K562 (cell line): ENCODE results near the gene CUL3. TPM values are rescaled to one million over a fixed set of nuclear protein-coding genes. Genes with fewer than 3 reads are reported as not detected.

Experiments
- ATAC-seq: fragments of 200-7000 bp; cut with Tn5 transposase; 3 replicates; pipeline ENCODE4 v1.9.1; 2020; ENCODE audit warnings: moderate library complexity
- BruUV-seq: library from RNA; stranded (reverse); fragments of 400-500 nt; replicated peaks from 2 replicates; lab custom pipeline; 2021; lab: Mats Ljungman, UMichigan
- CTCF ChIA-PET: fragments of 300-600 bp; formaldehyde crosslinking; extraction: SDS; loops from one replicate; lab custom pipeline; 2021; ENCODE audit warnings: low intra/inter-chr PET ratio; lab: Yijun Ruan, JAX
- POLR2A ChIA-PET: fragments of 300-600, 350-650 bp; sonication (Branson Sonifier 250); formaldehyde crosslinking; extraction: SDS; loops from one replicate; lab custom pipeline; 2021; ENCODE audit warnings: antibody characterized with exemption, inconsistent platforms; lab: Yijun Ruan, JAX
- DNase-seq, 4 experiments: peaks; one replicate each; pipeline versions ENCODE4 v3.0.0 to v3.0.0-alpha.2; 2011 to 2018; ENCODE audit warnings: low spot score in 3 of 4, mixed read lengths in 3 of 4; ENCODE audit errors: extremely low read depth in 1 of 4
- FAIRE-seq: peaks from 2 replicates; lab custom pipeline; 2011; peaks lifted over from hg19 to GRCh38; lab: Jason Lieb, UNC
- H2AFZ ChIP-seq: 2 replicates; pipeline ENCODE4 v1.6.0; 2011; ENCODE audit warnings: low read depth, low read length, control low read depth, inconsistent platforms
- H3K27ac ChIP-seq: fragments of 200-600 bp; 3 replicates; pipeline ENCODE4 v1.8.0; 2011; ENCODE audit warnings: low read depth, mild to moderate bottlenecking, control low read depth, inconsistent platforms, low read length, moderate library complexity, mixed read lengths; ENCODE audit errors: extremely low read depth
- H3K27me3 ChIP-seq, 2 experiments: fragments of 300-600 bp in 1 of 2; 2 replicates in 1 of 2; 3 replicates in 1 of 2; pipeline versions ENCODE4 v1.6.0 to v1.8.0; 2011; ENCODE audit warnings: inconsistent platforms in 2 of 2, low read length in 2 of 2, mild to moderate bottlenecking in 1 of 2, mixed read lengths in 1 of 2, moderate library complexity in 1 of 2; ENCODE audit not compliant: control insufficient read depth in 2 of 2, insufficient read depth in 2 of 2
- H3K36me3 ChIP-seq: fragments of 300-600 bp; 3 replicates; pipeline ENCODE4 v1.8.0; 2011; ENCODE audit warnings: mild to moderate bottlenecking, low read length, inconsistent platforms; ENCODE audit not compliant: control insufficient read depth, insufficient read depth
- H3K4me1 ChIP-seq, 2 experiments: fragments of 200-600 bp in 1 of 2; replicated peaks in 1 of 2; 2 replicates in 1 of 2; 3 replicates in 1 of 2; pipeline versions ENCODE4 v1.5.1 to v1.8.0; 2011; ENCODE audit warnings: inconsistent platforms in 2 of 2, low read length in 2 of 2, mild to moderate bottlenecking in 1 of 2, mixed read lengths in 1 of 2, moderate library complexity in 1 of 2; ENCODE audit not compliant: control insufficient read depth in 2 of 2, insufficient read depth in 2 of 2
- H3K4me2 ChIP-seq: 2 replicates; pipeline ENCODE4 v1.6.1; 2011; ENCODE audit warnings: low read length, control low read depth, inconsistent platforms, mixed read lengths; ENCODE audit not compliant: insufficient read depth
- H3K4me3 ChIP-seq: fragments of 200-600 bp; sonication (generic), shearing (Covaris generic); 2 replicates; pipeline ENCODE4 v1.5.1; 2016; ENCODE audit warnings: control low read depth, inconsistent platforms
- H3K79me2 ChIP-seq: fragments of 200-600 bp; 3 replicates; pipeline ENCODE4 v1.8.0; 2011; ENCODE audit warnings: low read length, inconsistent platforms; ENCODE audit not compliant: control insufficient read depth, insufficient read depth
- H3K9ac ChIP-seq, 2 experiments: 2 replicates each; pipeline versions ENCODE4 v1.6.0 to v1.6.1; 2011; ENCODE audit warnings: low read depth in 2 of 2, low read length in 2 of 2, control low read depth in 1 of 2, inconsistent platforms in 1 of 2, mild to moderate bottlenecking in 1 of 2, mixed read lengths in 1 of 2; ENCODE audit not compliant: insufficient read depth in 1 of 2
- H3K9me1 ChIP-seq: one replicate; pipeline ENCODE4 v1.6.0; 2011; ENCODE audit warnings: inconsistent platforms, mild to moderate bottlenecking, low read length, moderate library complexity; ENCODE audit not compliant: control insufficient read depth, insufficient read depth
- H3K9me3 ChIP-seq: replicated peaks from 2 replicates; pipeline ENCODE4 v1.5.1; 2011; ENCODE audit warnings: low read depth, low read length, inconsistent platforms; ENCODE audit not compliant: control insufficient read depth, insufficient read depth
- H4K20me1 ChIP-seq: replicated peaks from 2 replicates; pipeline ENCODE4 v1.6.1; 2011; ENCODE audit warnings: low read length, inconsistent platforms, mixed read lengths; ENCODE audit not compliant: control insufficient read depth, insufficient read depth
- CBX1 ChIP-seq: sonication (generic); IDR thresholded peaks from 2 replicates; pipeline ENCODE4 v1.6.1; 2016; ENCODE audit warnings: antibody characterized with exemption, low read depth, mild to moderate bottlenecking
- ETV1 ChIP-seq: fragments of 450-650 bp; conservative IDR thresholded peaks from 2 replicates; pipeline ENCODE4 v1.6.1; 2016; ENCODE audit warnings: missing genetic modification characterization, control low read depth, low read depth, missing compliant biosample characterization
- HDAC1 ChIP-seq, 2 experiments: fragments of 450-650 bp; IDR thresholded peaks; 2 replicates each; pipeline ENCODE4 v1.6.1; 2016 to 2017; ENCODE audit warnings: inconsistent platforms in 1 of 2, mild to moderate bottlenecking in 1 of 2, moderate library complexity in 1 of 2
- HMGN3 ChIP-seq: IDR thresholded peaks from 2 replicates; pipeline ENCODE4 v1.6.1; 2011; ENCODE audit warnings: borderline replicate concordance, low read depth, mild to moderate bottlenecking, mixed read lengths, low read length; ENCODE audit not compliant: insufficient read length; ENCODE audit errors: extremely low read depth
- KLF1 ChIP-seq: fragments of 450-650 bp; IDR thresholded peaks from 2 replicates; pipeline ENCODE4 v1.6.1; 2016; ENCODE audit warnings: missing genetic modification characterization, missing compliant biosample characterization
- TAF15 ChIP-seq: fragments of 200-400 bp; formaldehyde crosslinking; IDR thresholded peaks from 2 replicates; pipeline ENCODE4 v1.6.1; 2017; ENCODE audit warnings: mild to moderate bottlenecking, low read depth, low read length, moderate library complexity
- WGBS: fragments of 100-300 bp; shearing (Covaris generic); methylation state at CpG from one replicate; pipeline ENCODE4 v1.1.6; 2016; ENCODE audit warnings: low coverage, mixed read lengths; ENCODE audit not compliant: insufficient coverage; ENCODE audit errors: missing lambda C conversion rate; 5-methylcytosine and 5-hydroxymethylcytosine counted together
- in situ Hi-C: fragments of 300-500 bp; cut with MboI; formaldehyde crosslinking; loops from 4 replicates; pipeline ENCODE4 v1.15.0; 2018; ENCODE audit warnings: inconsistent platforms, mixed read lengths
- intact Hi-C: fragments of 100-400 bp; cut with micrococcal nuclease; formaldehyde crosslinking; loops from 2 replicates; pipeline ENCODE4 v1.14.2; 2022
- polyA plus RNA-seq, 8 experiments: library from polyadenylated mRNA; depleted of rRNA in 4 of 8; stranded (reverse) in 5 of 8; unstranded in 3 of 8; fragments of >200 nt; fragmentation: Nextera tagmentation in 2 of 8; fragmentation: Illumina TruSeq in 1 of 8; extraction: Ambion mirVana in 2 of 8; extraction: Trizol in 1 of 8; gene quantifications; 2 replicates each; pipeline versions ENCODE4 v1.2.1 to v1.2.3, GENCODE V29; 2011 to 2014; ENCODE audit warnings: inconsistent platforms in 1 of 8, missing spikeins in 1 of 8
- total RNA-seq, 7 experiments: library from RNA; depleted of rRNA in 6 of 7; stranded (reverse); fragments of >200 nt in 6 of 7; fragmentation: Illumina TruSeq in 2 of 7; extraction: Trizol in 2 of 7; gene quantifications; 2 replicates each; pipeline versions ENCODE4 v1.2.1 to v1.2.3, GENCODE V29; 2011 to 2021; ENCODE audit warnings: low replicate concordance in 1 of 7
- TF ChIP-seq, protein P1 (sequence below): fragments of 250-450 bp; sonication (Bioruptor Pico); IDR thresholded peaks from 2 replicates; pipeline ENCODE4 v1.8.0; 2021; ENCODE audit warnings: moderate library complexity, mild to moderate bottlenecking, inconsistent platforms
- TF ChIP-seq, protein P2 (sequence below): fragments of 250-450 bp; sonication (Bioruptor Pico); IDR thresholded peaks from 2 replicates; pipeline ENCODE4 v1.5.0; 2020; ENCODE audit warnings: mild to moderate bottlenecking

CUL3 gene
- total and polyA plus RNA-seq, 9 of the 15 experiments (the other 6 are each of a cell fraction or from before 2014, with no cell fraction given), result 31.5 to 71.9 (median 56.4) TPM

DNA sequence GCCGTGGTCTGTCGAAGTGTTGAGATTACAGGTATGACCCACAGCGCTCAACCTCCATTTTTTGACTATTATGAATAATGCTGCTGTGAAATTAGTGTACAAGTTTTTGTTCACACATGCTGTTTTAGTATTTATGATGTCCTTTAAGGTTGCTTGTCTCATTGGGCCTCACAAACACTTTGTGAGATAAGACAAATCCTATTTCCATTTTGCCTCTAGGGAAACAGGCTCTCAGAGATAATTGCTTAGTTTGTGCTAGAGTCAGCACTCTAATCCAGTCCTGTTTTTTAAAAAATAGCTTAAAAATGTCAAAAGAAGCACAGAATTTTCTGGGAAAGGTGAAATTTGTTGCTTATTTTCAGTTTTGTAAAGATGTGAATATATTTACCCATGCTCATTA, 43.3 kb upstream of the CUL3 start:
- intact Hi-C loops, result no loop called here
- DNase-seq, result no peak
- BruUV-seq, result no TSS peak
- Histone ChIP-seq H4K20me1 (no peaks in the 10 kb centered on the region), H3K4me1 (no peaks in the 10 kb centered on the region), H3K27me3 (peaks cover 0 to 4% of the 10 kb centered on the region in 2 experiments; a peak in 4 of 5 replicates), H3K9me3 (no peaks in the 10 kb centered on the region), H3K4me2 (no peak overlapping the region), H3K4me3 (no peak overlapping the region), H3K36me3 (no peaks in the 10 kb centered on the region), H2AFZ (no peak overlapping the region), H3K27ac (no peak overlapping the region), H3K9ac (no peak overlapping the region), H3K9me1 (no peaks in the 10 kb centered on the region), H3K79me2 (no peaks in the 10 kb centered on the region)
- 0% methylated on average over 3 of the region's 3 CpGs for WGBS
- ChIA-PET CTCF (no interaction called here), POLR2A (interaction anchor here (0.6 kb wide), 1 partner anchor 196 kb away, joined by 3 read pairs; no protein-coding TSS in a partner anchor)
- no peak for TF ChIP-seq ETV1 (tag)
- no peak for TF ChIP-seq TAF15
- TF ChIP-seq, protein P1, sequence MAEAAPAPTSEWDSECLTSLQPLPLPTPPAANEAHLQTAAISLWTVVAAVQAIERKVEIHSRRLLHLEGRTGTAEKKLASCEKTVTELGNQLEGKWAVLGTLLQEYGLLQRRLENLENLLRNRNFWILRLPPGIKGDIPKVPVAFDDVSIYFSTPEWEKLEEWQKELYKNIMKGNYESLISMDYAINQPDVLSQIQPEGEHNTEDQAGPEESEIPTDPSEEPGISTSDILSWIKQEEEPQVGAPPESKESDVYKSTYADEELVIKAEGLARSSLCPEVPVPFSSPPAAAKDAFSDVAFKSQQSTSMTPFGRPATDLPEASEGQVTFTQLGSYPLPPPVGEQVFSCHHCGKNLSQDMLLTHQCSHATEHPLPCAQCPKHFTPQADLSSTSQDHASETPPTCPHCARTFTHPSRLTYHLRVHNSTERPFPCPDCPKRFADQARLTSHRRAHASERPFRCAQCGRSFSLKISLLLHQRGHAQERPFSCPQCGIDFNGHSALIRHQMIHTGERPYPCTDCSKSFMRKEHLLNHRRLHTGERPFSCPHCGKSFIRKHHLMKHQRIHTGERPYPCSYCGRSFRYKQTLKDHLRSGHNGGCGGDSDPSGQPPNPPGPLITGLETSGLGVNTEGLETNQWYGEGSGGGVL, result no peak
- no peak for TF ChIP-seq HDAC1 (IDR thresholded peaks at IDR 0.05)
- TF ChIP-seq, protein P2, sequence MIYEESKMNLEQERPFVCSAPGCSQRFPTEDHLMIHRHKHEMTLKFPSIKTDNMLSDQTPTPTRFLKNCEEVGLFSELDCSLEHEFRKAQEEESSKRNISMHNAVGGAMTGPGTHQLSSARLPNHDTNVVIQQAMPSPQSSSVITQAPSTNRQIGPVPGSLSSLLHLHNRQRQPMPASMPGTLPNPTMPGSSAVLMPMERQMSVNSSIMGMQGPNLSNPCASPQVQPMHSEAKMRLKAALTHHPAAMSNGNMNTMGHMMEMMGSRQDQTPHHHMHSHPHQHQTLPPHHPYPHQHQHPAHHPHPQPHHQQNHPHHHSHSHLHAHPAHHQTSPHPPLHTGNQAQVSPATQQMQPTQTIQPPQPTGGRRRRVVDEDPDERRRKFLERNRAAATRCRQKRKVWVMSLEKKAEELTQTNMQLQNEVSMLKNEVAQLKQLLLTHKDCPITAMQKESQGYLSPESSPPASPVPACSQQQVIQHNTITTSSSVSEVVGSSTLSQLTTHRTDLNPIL (CRISPR knock-in tag), result no peak
- TF ChIP-seq KLF1 (tag), result no peak
- no peak for TF ChIP-seq CBX1
- no peak for TF ChIP-seq HMGN3
- in situ Hi-C loops, result no loop called here
- ATAC-seq, result no peak
- no peak for FAIRE-seq
